Measurements from ENCODE around the gene RAB3D.

GRCh38 chr19:11322269-11323024, 17.0 kb downstream of the RAB3D start:
- no peak for TF ChIP-seq CTCF (conservative IDR thresholded peaks at IDR 0.05; ENCODE audit: low read depth, low read length)
- no peak for TF ChIP-seq POLR2A (IDR thresholded peaks at IDR 0.05; ENCODE audit: low read depth, low read length)
- TF ChIP-seq CHD1 (IDR thresholded peaks at IDR 0.05; ENCODE audit: low read depth, low read length) = no peak
- TF ChIP-seq ELK1 (IDR thresholded peaks at IDR 0.05; ENCODE audit: borderline replicate concordance, low read depth, low read length) = no peak
- no peak for TF ChIP-seq SMC3 (IDR thresholded peaks at IDR 0.05; ENCODE audit: low read depth, low read length)
- TF ChIP-seq RCOR1 (IDR thresholded peaks at IDR 0.05; ENCODE audit: insufficient replicate concordance, low read length) = no peak
- TF ChIP-seq RAD21 (IDR thresholded peaks at IDR 0.05; ENCODE audit: low read length) = no peak
- TF ChIP-seq CEBPB (IDR thresholded peaks at IDR 0.05; ENCODE audit: low read depth, low read length) = no peak
- TF ChIP-seq MAZ (IDR thresholded peaks at IDR 0.05; ENCODE audit: borderline replicate concordance, low read depth, low read length) = no peak
